Adipocyte (in vitro differentiated cells): ENCODE measurements around the gene MRPS5.

Source experiments
- DNase-seq: peaks from one replicate; pipeline ENCODE4 v3.0.0-alpha.2; 2015; ENCODE audit warnings: low read depth
- H3K27me3 ChIP-seq: replicated peaks from 2 replicates; pipeline ENCODE4 v1.7.0; 2013; ENCODE audit warnings: mild to moderate bottlenecking, low read length, moderate library complexity; ENCODE audit not compliant: control insufficient read depth, insufficient read depth
- H3K36me3 ChIP-seq: 2 replicates; pipeline ENCODE4 v1.7.0; 2013; ENCODE audit warnings: low read length, mild to moderate bottlenecking, moderate library complexity; ENCODE audit not compliant: control insufficient read depth, insufficient read depth, severe bottlenecking
- H3K4me1 ChIP-seq: 2 replicates; pipeline ENCODE4 v1.7.0; 2013; ENCODE audit warnings: mild to moderate bottlenecking, low read length, moderate library complexity; ENCODE audit not compliant: control insufficient read depth, insufficient read depth
- H3K4me3 ChIP-seq: 2 replicates; pipeline ENCODE4 v1.7.0; 2013; ENCODE audit warnings: mild to moderate bottlenecking, low read length, moderate library complexity
- H3K9ac ChIP-seq: 2 replicates; pipeline ENCODE4 v1.7.0; 2013; ENCODE audit warnings: mild to moderate bottlenecking, low read length, moderate library complexity
- H3K9me3 ChIP-seq: 2 replicates; pipeline ENCODE4 v1.7.0; 2013; ENCODE audit warnings: mild to moderate bottlenecking, low read length, moderate library complexity; ENCODE audit not compliant: control insufficient read depth

The MRPS5 gene

GRCh38 chr2:95121407-95122196 is at the start of gene MRPS5:
Gene MRPS5 (minus strand): TSS chr2:95121808. CDS start chr2:95121791, 17 bp downstream.
- Histone ChIP-seq H3K36me3 (peaks cover 8% of the 10 kb centered on the region), H3K4me3 (peak within 1 kb of the TSS; percentile 98), H3K9me3 (no peaks in the 10 kb centered on the region), H3K4me1 (peaks cover 31% of the 10 kb centered on the region), H3K27me3 (no peaks in the 10 kb centered on the region), H3K9ac (peak within 1 kb of the TSS; percentile 93)
- DNase-seq: peak; percentile 94

GRCh38 chr2:95166065-95166763 is 44.6 kb upstream of the MRPS5 start:
- Histone ChIP-seq H3K4me3 (peak overlapping the region; percentile 97), H3K9ac (peak overlapping the region; percentile 97), H3K9me3 (no peaks in the 10 kb centered on the region), H3K27me3 (no peaks in the 10 kb centered on the region), H3K4me1 (peaks cover 16% of the 10 kb centered on the region), H3K36me3 (no peaks in the 10 kb centered on the region)
- no peak for DNase-seq

- H3K4me1 ChIP-seq: peaks cover 16% of the 10 kb centered on the region
- peak within 1 kb of the TSS; percentile 97 for H3K9ac ChIP-seq
- DNase-seq: peak; percentile 100
- H3K27me3 ChIP-seq: no peaks in the 10 kb centered on the region
- no peaks in the 10 kb centered on the region for H3K9me3 ChIP-seq
- no peaks in the 10 kb centered on the region for H3K36me3 ChIP-seq
- peak within 1 kb of the TSS; percentile 97 for H3K4me3 ChIP-seq
Observed at GRCh38 chr2:95165371-95166064, 43.9 kb upstream of the MRPS5 start, which contains the start of gene ZNF2. Gene ZNF2 (plus strand): TSS chr2:95165809. CDS start chr2:95176227, 10,418 bp downstream.

- Histone ChIP-seq H3K4me3 (peak overlapping the region; percentile 97), H3K9ac (peak overlapping the region; percentile 97), H3K36me3 (no peaks in the 10 kb centered on the region), H3K4me1 (peaks cover 16% of the 10 kb centered on the region), H3K27me3 (no peaks in the 10 kb centered on the region), H3K9me3 (no peaks in the 10 kb centered on the region)
- no peak for DNase-seq
Observed at GRCh38 chr2:95165030-95165370, 43.4 kb upstream of the MRPS5 start.

- H3K4me1 ChIP-seq: peaks cover 20% of the 10 kb centered on the region
- H3K9ac ChIP-seq: peak within 1 kb of the TSS; percentile 94
- H3K36me3 ChIP-seq: peaks cover 24% of the 10 kb centered on the region
- peaks cover 29% of the 10 kb centered on the region for H3K9me3 ChIP-seq
- no peaks in the 10 kb centered on the region for H3K27me3 ChIP-seq
- H3K4me3 ChIP-seq: peak within 1 kb of the TSS; percentile 92
- peak; percentile 84 for DNase-seq
Observed at GRCh38 chr2:95159690-95160449, 38.3 kb upstream of the MRPS5 start, which contains the start of gene ZNF514. Gene ZNF514 (minus strand): TSS chr2:95159848. CDS start chr2:95153253, 6,595 bp downstream.

GRCh38 chr2:95158891-95159619 is 37.4 kb upstream of the MRPS5 start:
- peak; percentile 64 for DNase-seq
- Histone ChIP-seq H3K36me3 (peaks cover 32% of the 10 kb centered on the region), H3K9ac (peak overlapping the region; percentile 94), H3K9me3 (peaks cover 37% of the 10 kb centered on the region), H3K4me1 (peaks cover 13% of the 10 kb centered on the region), H3K27me3 (no peaks in the 10 kb centered on the region), H3K4me3 (peak overlapping the region; percentile 92)

- H3K9me3 ChIP-seq: peaks cover 43% of the 10 kb centered on the region
- peak overlapping the region; percentile 94 for H3K9ac ChIP-seq
- peaks cover 11% of the 10 kb centered on the region for H3K4me1 ChIP-seq
- no peaks in the 10 kb centered on the region for H3K27me3 ChIP-seq
- DNase-seq: no peak
- peak overlapping the region; percentile 92 for H3K4me3 ChIP-seq
- H3K36me3 ChIP-seq: peaks cover 38% of the 10 kb centered on the region
Observed at GRCh38 chr2:95158441-95158840, 36.8 kb upstream of the MRPS5 start.

GRCh38 chr2:95149397-95149984 is 27.9 kb upstream of the MRPS5 start:
- Histone ChIP-seq H3K27me3 (no peaks in the 10 kb centered on the region), H3K4me1 (no peaks in the 10 kb centered on the region), H3K4me3 (peak overlapping the region; percentile 72), H3K9ac (no peak overlapping the region), H3K36me3 (peaks cover 77% of the 10 kb centered on the region), H3K9me3 (peaks cover 99% of the 10 kb centered on the region)
- no peak for DNase-seq

- Histone ChIP-seq H3K9ac (no peak overlapping the region), H3K36me3 (peaks cover 30% of the 10 kb centered on the region), H3K4me1 (no peaks in the 10 kb centered on the region), H3K4me3 (no peak overlapping the region), H3K9me3 (peaks cover 87% of the 10 kb centered on the region), H3K27me3 (no peaks in the 10 kb centered on the region)
- DNase-seq: no peak
Observed at GRCh38 chr2:95143838-95144237, 22.2 kb upstream of the MRPS5 start.

- no peak overlapping the region for H3K9ac ChIP-seq
- H3K9me3 ChIP-seq: peaks cover 55% of the 10 kb centered on the region
- no peaks in the 10 kb centered on the region for H3K4me1 ChIP-seq
- no peak overlapping the region for H3K4me3 ChIP-seq
- no peak for DNase-seq
- peaks cover 2% of the 10 kb centered on the region for H3K36me3 ChIP-seq
- H3K27me3 ChIP-seq: no peaks in the 10 kb centered on the region
Observed at GRCh38 chr2:95138702-95139101, 17.1 kb upstream of the MRPS5 start.
